GM21737 (cell line): Measurements from ENCODE around the gene GRID2.

Source experiments
- ATAC-seq: cut with Tn5 transposase; IDR thresholded peaks from one replicate; pipeline ENCODE4 v1.9.1; 2021; ENCODE audit warnings: mild to moderate bottlenecking, moderate library complexity; ENCODE audit not compliant: unreplicated experiment

Gene GRID2

GRCh38 chr4:93722446-93722845 lies 1418.7 kb downstream of the GRID2 start:
- ATAC-seq, result no peak

GRCh38 chr4:93730251-93730650 lies 1426.5 kb downstream of the GRID2 start:
- ATAC-seq, result no peak

- no peak for ATAC-seq
Observed at GRCh38 chr4:93730760-93731159, 1427.0 kb downstream of the GRID2 start.

- no peak for ATAC-seq
Observed at GRCh38 chr4:93731456-93731855, 1427.7 kb downstream of the GRID2 start.

- no peak for ATAC-seq
Observed at GRCh38 chr4:93732509-93732908, 1428.7 kb downstream of the GRID2 start.

GRCh38 chr4:93740890-93741289 lies 1437.1 kb downstream of the GRID2 start:
- no peak for ATAC-seq

- no peak for ATAC-seq
Observed at GRCh38 chr4:93743022-93743421, 1439.3 kb downstream of the GRID2 start.

GRCh38 chr4:93743635-93744034 lies 1439.9 kb downstream of the GRID2 start:
- ATAC-seq, result no peak

- ATAC-seq, result no peak
Observed at GRCh38 chr4:93744961-93745360, 1441.2 kb downstream of the GRID2 start.

GRCh38 chr4:93746031-93746430 lies 1442.3 kb downstream of the GRID2 start:
- ATAC-seq, result no peak

GRCh38 chr4:93747220-93747619 lies 1443.5 kb downstream of the GRID2 start:
- ATAC-seq, result no peak

- peak; percentile 15 for ATAC-seq
Observed at GRCh38 chr4:93748373-93749291, 1444.9 kb downstream of the GRID2 start.

GRCh38 chr4:93749292-93749761 lies 1445.6 kb downstream of the GRID2 start:
- peak; percentile 76 for ATAC-seq

- peak; percentile 57 for ATAC-seq
Observed at GRCh38 chr4:93751411-93751810, 1447.6 kb downstream of the GRID2 start.

GRCh38 chr4:93756101-93756500 lies 1452.3 kb downstream of the GRID2 start:
- no peak for ATAC-seq

- no peak for ATAC-seq
Observed at GRCh38 chr4:93759506-93759905, 1455.7 kb downstream of the GRID2 start.

- ATAC-seq, result no peak
Observed at GRCh38 chr4:93760284-93760683, 1456.5 kb downstream of the GRID2 start.

- no peak for ATAC-seq
Observed at GRCh38 chr4:93761286-93761685, 1457.5 kb downstream of the GRID2 start.

- no peak for ATAC-seq
Observed at GRCh38 chr4:93764639-93765246, 1461.0 kb downstream of the GRID2 start.

GRCh38 chr4:93767917-93768316 lies 1464.2 kb downstream of the GRID2 start:
- ATAC-seq, result no peak

- no peak for ATAC-seq
Observed at GRCh38 chr4:93770201-93770600, 1466.4 kb downstream of the GRID2 start.
